WERI-Rb-1 (cell line): ENCODE results near the gene KLHDC7B.

Experiments used
- DNase-seq: peaks from one replicate; pipeline ENCODE4 v3.0.0-alpha.2; 2020
- H3K27ac ChIP-seq: fragments of 250-450 bp; sonication (Bioruptor Pico); 2 replicates; pipeline ENCODE4 v1.5.1; 2020; ENCODE audit warnings: mild to moderate bottlenecking, moderate library complexity
- H3K27me3 ChIP-seq: fragments of 250-450 bp; sonication (Bioruptor Pico); 2 replicates; pipeline ENCODE4 v1.5.1; 2021; ENCODE audit warnings: mild to moderate bottlenecking, low read depth, moderate library complexity; ENCODE audit not compliant: insufficient read depth, severe bottlenecking
- H3K36me3 ChIP-seq: fragments of 250-450 bp; sonication (Bioruptor Pico); 2 replicates; pipeline ENCODE4 v1.5.1; 2020; ENCODE audit warnings: mild to moderate bottlenecking, moderate library complexity
- H3K4me3 ChIP-seq: 2 replicates; pipeline ENCODE4 v1.5.1; 2011; ENCODE audit warnings: low read depth, mild to moderate bottlenecking, control low read depth, low read length
- H3K9me3 ChIP-seq: fragments of 250-450 bp; sonication (Bioruptor Pico); 2 replicates; pipeline ENCODE4 v1.5.1; 2021; ENCODE audit warnings: mild to moderate bottlenecking, moderate library complexity; ENCODE audit not compliant: severe bottlenecking
- TF ChIP-seq, protein P1 (sequence below): IDR thresholded peaks from 2 replicates; pipeline ENCODE4 v1.5.1; 2011; ENCODE audit warnings: low read depth, mild to moderate bottlenecking, control low read depth, inconsistent platforms, low read length

The KLHDC7B gene

DNA sequence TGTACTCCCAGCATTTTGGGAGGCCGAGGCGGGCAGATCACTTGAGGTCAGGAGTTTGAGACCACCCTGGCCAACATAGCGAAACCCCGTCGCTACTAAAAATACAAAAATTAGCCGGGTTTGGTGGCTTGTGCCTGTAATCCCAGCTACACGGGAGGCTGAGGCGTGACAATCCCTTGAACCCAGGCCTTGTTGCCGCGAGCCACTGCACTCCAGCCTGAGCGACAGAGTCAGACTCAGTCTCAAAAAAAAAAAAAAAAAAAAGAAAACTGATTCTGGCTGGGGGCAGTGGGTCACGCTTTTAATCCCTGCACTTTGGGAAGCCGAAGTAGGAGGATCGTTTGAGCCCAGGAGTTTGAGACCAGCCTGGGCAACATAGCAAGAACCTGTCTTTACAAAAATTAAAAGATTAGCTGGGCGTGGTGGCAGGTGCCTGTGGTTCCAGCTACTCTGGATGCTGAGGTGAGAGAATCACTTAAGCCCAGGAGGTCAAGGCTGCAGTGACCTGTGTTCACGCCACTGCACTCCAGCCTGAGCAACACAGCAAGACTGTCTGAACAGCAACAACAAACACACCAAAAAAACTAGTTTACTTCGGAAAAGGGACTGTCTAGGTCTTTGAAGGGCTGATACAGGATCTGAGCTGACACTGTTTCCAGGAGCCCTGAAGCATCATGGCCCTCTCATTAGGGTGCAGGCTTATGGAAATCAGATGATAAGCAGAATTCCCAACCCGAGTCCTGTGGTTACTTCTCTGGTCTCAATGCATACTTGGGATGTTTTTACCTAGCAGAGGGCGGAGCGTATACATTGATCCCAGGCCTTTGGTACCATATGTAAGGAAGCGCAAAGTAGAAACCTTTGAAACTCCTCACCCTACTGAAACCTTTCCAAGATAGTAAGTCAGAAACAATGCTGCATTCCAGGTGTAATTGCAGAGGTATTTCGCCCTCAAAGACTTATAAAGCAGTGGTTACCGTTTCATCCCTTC, 38.7 kb downstream of the KLHDC7B start:
- DNase-seq: no peak
- Histone ChIP-seq H3K27ac (no peak overlapping the region), H3K9me3 (no peaks in the 10 kb centered on the region), H3K27me3 (no peaks in the 10 kb centered on the region), H3K36me3 (peaks cover 25% of the 10 kb centered on the region), H3K4me3 (no peak overlapping the region)
- TF ChIP-seq, protein P1, sequence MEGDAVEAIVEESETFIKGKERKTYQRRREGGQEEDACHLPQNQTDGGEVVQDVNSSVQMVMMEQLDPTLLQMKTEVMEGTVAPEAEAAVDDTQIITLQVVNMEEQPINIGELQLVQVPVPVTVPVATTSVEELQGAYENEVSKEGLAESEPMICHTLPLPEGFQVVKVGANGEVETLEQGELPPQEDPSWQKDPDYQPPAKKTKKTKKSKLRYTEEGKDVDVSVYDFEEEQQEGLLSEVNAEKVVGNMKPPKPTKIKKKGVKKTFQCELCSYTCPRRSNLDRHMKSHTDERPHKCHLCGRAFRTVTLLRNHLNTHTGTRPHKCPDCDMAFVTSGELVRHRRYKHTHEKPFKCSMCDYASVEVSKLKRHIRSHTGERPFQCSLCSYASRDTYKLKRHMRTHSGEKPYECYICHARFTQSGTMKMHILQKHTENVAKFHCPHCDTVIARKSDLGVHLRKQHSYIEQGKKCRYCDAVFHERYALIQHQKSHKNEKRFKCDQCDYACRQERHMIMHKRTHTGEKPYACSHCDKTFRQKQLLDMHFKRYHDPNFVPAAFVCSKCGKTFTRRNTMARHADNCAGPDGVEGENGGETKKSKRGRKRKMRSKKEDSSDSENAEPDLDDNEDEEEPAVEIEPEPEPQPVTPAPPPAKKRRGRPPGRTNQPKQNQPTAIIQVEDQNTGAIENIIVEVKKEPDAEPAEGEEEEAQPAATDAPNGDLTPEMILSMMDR: no peak

DNA sequence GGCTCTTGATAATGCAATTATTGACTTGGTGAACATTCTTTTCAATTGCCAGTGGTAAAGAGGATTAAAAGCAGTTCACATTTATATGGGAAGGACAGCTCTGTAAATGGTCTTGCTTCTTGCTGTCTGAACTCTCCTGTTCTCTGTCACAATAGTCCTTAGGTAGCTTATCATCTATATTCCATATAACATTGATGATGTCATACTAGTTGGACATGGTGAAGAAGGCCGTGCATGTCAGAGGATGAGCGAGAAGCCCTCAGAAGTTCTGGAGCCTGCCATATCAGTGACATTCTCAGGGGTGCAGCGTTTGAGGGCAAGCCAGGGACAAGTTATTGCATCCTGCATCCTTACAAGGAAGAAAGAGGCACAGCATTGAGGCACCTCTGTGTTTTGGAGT, 39.5 kb downstream of the KLHDC7B start:
- H3K9me3 ChIP-seq: no peaks in the 10 kb centered on the region
- no peaks in the 10 kb centered on the region for H3K27me3 ChIP-seq
- no peak overlapping the region for H3K27ac ChIP-seq
- peaks cover 19% of the 10 kb centered on the region for H3K36me3 ChIP-seq
- no peak overlapping the region for H3K4me3 ChIP-seq
- TF ChIP-seq, protein P1: no peak
- no peak for DNase-seq

DNA sequence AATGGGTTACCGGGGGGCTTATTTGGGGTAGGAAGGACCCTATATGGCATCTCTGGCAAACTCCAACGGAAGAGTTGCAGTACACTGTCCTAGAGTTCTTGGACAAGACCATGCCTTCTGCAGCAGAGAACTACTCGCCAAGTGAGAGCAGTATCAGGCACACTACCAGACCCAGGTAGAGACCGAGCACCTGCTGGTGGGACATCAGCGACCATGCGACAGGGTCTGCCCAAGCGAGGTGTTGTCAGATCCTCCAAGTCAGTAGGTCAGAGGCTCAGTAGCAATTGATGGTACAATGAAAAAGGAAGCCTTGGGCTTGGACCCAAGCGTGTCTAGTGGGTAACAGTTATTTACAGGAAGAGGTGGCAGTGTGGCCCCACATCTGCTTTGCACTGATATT, 40.1 kb downstream of the KLHDC7B start:
- TF ChIP-seq, protein P1: no peak
- H3K4me3 ChIP-seq: no peak overlapping the region
- no peak for DNase-seq

DNA sequence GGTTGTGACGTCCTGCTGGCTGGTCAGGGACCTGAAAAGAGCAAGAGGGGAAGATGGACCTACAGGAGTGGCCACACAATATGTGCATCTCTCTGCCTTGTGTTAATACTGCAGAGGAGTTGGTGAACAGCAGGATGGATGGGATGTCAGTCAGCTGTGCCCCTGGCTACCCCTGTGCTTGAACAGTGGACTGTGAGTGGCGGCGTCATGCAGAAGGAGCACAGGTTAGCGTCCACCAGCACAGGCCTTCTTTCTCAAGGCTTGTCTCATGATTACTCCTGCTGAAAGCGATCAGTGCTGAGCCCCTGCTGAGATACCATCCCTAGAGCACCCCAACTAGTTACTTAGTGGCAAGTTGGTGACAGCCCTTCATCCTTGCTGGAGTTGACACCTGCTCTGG, 40.7 kb downstream of the KLHDC7B start:
- Histone ChIP-seq H3K27ac (no peak overlapping the region), H3K27me3 (no peaks in the 10 kb centered on the region), H3K4me3 (no peak overlapping the region), H3K9me3 (no peaks in the 10 kb centered on the region), H3K36me3 (peaks cover 11% of the 10 kb centered on the region; the same call in 1 of the 2 replicates)
- TF ChIP-seq, protein P1: no peak
- no peak for DNase-seq

More for the DNA sequence above, 40.1 kb downstream of the KLHDC7B start:
- Histone ChIP-seq H3K9me3 (no peaks in the 10 kb centered on the region), H3K36me3 (peaks cover 14% of the 10 kb centered on the region), H3K27ac (no peak overlapping the region), H3K27me3 (no peaks in the 10 kb centered on the region)

DNA sequence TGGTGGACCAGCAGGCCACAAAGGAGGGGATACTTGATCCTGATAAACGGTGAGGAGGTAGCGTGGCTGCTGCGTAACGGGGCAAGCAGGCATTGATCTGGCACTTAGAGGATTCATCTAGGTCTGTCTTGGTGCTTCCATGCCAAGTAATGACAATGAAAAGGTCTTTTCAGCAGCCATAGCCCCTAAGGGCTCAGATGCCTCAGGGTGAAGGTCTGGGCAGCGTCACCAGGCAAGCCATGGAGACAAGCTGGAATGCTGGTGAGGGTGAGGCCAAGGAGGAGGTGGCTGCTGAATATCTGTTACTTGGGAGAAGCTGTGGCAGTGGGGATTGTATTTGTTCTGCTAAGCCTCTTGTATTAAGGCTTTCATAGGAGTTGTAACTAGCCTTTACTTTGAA, 41.7 kb downstream of the KLHDC7B start:
- no peaks in the 10 kb centered on the region for H3K27me3 ChIP-seq
- peaks cover 10% of the 10 kb centered on the region; the same call in 1 of the 2 replicates for H3K36me3 ChIP-seq
- TF ChIP-seq, protein P1: no peak
- H3K27ac ChIP-seq: no peak overlapping the region
- no peak overlapping the region for H3K4me3 ChIP-seq
- no peaks in the 10 kb centered on the region for H3K9me3 ChIP-seq
- DNase-seq: no peak

DNA sequence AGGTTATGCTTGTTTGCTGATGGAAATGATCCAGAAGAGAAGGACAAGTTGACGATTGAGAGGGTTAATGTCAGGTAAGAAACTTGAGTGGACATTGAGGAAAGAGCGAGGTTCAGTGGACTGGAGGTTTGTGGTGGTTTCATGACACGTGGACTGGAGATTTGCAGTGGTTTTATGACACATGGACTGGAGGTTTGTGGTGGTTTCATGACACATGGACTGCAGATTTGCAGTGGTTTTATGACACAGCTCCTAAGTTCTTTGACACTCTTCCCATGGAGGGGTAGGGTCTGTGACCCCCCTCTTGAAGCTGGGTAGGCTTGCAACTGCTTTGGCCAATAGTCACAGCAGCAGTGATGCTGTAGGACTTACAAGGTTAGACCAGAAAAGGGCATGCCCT, 49.5 kb downstream of the KLHDC7B start:
- no peaks in the 10 kb centered on the region for H3K9me3 ChIP-seq
- TF ChIP-seq, protein P1: no peak

More for the DNA sequence above, 49.5 kb downstream of the KLHDC7B start:
- Histone ChIP-seq H3K27ac (no peak overlapping the region), H3K27me3 (no peaks in the 10 kb centered on the region), H3K4me3 (no peak overlapping the region), H3K36me3 (peaks cover 9% of the 10 kb centered on the region)
- DNase-seq: no peak
